Duodenal mucosa (tissue), 2 donors: ENCODE results near the gene TMUB2.
A peak's percentile ranks its signal among the peaks of the same experiment; 100 is the strongest.

Experiments
- H3K27ac ChIP-seq: one replicate; pipeline ENCODE4 v1.7.0; 2013; ENCODE audit warnings: low read depth, low read length
- H3K27me3 ChIP-seq, 2 donors: one replicate each; pipeline ENCODE4 v1.7.0; 2013; ENCODE audit warnings: low read length in 2 of 2, control low read depth in 1 of 2; ENCODE audit not compliant: insufficient read depth in 2 of 2, control insufficient read depth in 1 of 2
- H3K36me3 ChIP-seq, 2 donors: one replicate each; pipeline ENCODE4 v1.7.0; 2013; ENCODE audit warnings: low read length in 2 of 2, control low read depth in 1 of 2; ENCODE audit not compliant: insufficient read depth in 2 of 2, control insufficient read depth in 1 of 2
- H3K4me1 ChIP-seq, 2 donors: one replicate each; pipeline ENCODE4 v1.7.0; 2013; ENCODE audit warnings: low read length in 2 of 2, control low read depth in 1 of 2; ENCODE audit not compliant: insufficient read depth in 2 of 2, control insufficient read depth in 1 of 2
- H3K4me3 ChIP-seq, 2 donors: one replicate each; pipeline ENCODE4 v1.7.0; 2013; ENCODE audit warnings: low read length in 2 of 2, low read depth in 1 of 2
- H3K9ac ChIP-seq, 2 donors: one replicate each; pipeline ENCODE4 v1.7.0; 2013; ENCODE audit warnings: low read length in 2 of 2, low read depth in 1 of 2
- H3K9me3 ChIP-seq, 2 donors: one replicate each; pipeline ENCODE4 v1.7.0; 2013; ENCODE audit warnings: low read length in 2 of 2, control low read depth in 1 of 2; ENCODE audit not compliant: control insufficient read depth in 1 of 2

TMUB2 gene

DNA sequence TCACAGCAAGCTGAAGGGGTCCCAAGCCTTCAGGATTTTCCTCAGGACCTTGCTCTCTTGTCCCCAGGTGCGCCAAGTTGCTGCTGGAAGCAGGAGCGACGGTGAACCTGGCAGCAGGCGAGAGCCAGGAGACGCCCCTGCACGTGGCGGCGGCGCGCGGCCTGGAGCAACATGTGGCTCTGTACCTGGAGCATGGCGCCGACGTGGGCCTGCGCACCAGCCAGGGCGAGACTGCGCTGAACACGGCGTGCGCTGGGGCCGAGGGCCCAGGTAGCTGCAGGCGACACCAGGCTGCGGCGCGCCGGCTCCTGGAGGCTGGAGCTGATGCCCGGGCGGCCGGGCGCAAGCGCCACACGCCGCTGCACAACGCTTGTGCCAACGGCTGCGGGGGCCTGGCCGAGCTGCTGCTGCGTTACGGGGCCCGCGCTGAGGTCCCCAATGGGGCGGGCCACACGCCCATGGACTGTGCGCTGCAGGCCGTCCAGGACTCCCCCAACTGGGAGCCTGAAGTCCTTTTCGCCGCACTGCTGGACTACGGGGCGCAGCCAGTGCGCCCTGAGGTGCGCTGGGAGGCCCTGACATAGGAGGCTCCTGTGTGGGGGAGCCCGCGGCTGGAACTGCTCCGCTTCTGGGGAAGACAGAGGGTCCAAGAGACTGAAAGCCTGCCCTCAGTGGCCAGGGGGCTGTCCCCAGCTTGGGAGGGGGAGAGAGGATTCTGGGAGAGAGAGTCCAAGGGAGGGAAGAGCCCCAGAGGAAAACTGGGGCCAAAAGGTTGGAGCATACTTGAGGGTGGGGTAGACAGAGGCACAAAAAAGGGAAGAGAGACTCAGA lies 9.9 kb upstream of the TMUB2 start:
- Histone ChIP-seq H3K4me3 (no peak overlapping the region), H3K9ac (no peak overlapping the region), H3K27me3 (no peaks in the 10 kb centered on the region), H3K36me3 (peaks cover 6 to 25% of the 10 kb centered on the region in 2 donors), H3K9me3 (no peaks in the 10 kb centered on the region), H3K27ac (no peak overlapping the region), H3K4me1 (no peaks in the 10 kb centered on the region)

DNA sequence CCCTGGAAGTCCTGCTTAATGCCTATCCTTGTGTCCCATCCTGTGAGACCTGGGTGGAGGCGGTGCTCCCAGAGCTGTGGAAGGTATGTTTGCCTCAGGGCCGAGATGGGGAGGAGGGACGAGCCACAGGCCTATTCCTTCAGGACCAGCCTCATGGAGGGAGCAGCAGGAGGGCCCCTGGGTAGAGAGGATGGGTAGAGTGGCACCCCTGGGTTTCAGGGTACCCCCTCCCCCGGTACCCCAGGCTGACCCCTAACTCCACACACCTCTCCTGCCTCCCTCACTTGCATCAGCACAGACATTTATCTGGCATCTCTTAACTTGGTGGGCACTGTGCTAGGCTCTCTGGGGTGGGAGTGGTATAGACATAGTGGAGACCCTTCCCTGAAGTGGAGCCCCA lies 9.1 kb upstream of the TMUB2 start:
- Histone ChIP-seq H3K4me1 (no peaks in the 10 kb centered on the region), H3K9me3 (no peaks in the 10 kb centered on the region), H3K9ac (no peak overlapping the region), H3K36me3 (peaks cover 6 to 31% of the 10 kb centered on the region in 2 donors), H3K4me3 (no peak overlapping the region), H3K27me3 (no peaks in the 10 kb centered on the region), H3K27ac (no peak overlapping the region)

DNA sequence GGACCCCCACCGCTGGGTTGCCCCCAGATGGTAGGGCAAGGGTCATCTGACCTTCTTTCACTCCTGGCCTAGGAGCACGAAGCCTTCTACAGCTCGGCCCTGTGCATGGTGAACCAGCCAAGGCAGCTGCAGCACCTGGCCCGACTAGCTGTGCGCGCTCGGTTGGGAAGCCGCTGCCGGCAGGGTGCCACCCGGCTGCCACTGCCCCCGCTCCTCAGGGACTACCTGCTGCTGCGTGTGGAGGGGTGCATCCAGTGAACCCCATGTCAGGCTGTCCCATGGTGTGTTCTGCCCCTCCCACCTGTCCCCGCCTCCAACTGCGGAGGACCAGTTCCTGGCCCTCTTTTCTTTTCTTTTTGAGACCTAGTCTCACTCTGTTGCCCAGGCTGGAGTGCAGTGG lies 8.6 kb upstream of the TMUB2 start:
- H3K4me3 ChIP-seq: no peak overlapping the region
- H3K9me3 ChIP-seq: no peaks in the 10 kb centered on the region
- no peak overlapping the region for H3K9ac ChIP-seq
- H3K4me1 ChIP-seq: no peaks in the 10 kb centered on the region
- H3K36me3 ChIP-seq: peaks cover 6 to 31% of the 10 kb centered on the region in 2 donors
- no peak overlapping the region for H3K27ac ChIP-seq
- no peaks in the 10 kb centered on the region for H3K27me3 ChIP-seq

DNA sequence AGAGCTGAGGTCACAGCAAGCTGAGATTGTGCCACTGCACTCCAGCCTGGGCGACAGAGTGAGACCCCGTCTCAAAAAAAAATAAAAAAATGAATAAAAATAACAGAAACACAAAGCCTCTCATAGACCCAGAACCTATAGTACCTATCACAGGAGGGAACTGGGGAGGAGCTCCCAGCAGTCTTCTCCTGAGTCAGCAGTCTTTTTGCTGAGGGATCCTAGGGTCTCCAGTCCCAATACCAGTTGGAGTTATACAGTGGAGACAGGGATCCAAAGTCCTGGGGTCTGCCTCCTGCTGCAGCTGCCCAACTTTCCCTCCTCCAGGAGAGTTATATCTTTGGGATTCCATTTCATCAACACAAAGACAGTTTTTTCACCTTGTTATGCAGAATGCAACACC lies 3.7 kb upstream of the TMUB2 start:
- peaks cover 6 to 18% of the 10 kb centered on the region in 2 donors for H3K4me1 ChIP-seq
- no peaks in the 10 kb centered on the region for H3K27me3 ChIP-seq
- H3K4me3 ChIP-seq: no peak overlapping the region
- no peaks in the 10 kb centered on the region for H3K9me3 ChIP-seq
- H3K36me3 ChIP-seq: peaks cover 0 to 21% of the 10 kb centered on the region in 2 donors
- no peak overlapping the region for H3K27ac ChIP-seq
- no peak overlapping the region for H3K9ac ChIP-seq

DNA sequence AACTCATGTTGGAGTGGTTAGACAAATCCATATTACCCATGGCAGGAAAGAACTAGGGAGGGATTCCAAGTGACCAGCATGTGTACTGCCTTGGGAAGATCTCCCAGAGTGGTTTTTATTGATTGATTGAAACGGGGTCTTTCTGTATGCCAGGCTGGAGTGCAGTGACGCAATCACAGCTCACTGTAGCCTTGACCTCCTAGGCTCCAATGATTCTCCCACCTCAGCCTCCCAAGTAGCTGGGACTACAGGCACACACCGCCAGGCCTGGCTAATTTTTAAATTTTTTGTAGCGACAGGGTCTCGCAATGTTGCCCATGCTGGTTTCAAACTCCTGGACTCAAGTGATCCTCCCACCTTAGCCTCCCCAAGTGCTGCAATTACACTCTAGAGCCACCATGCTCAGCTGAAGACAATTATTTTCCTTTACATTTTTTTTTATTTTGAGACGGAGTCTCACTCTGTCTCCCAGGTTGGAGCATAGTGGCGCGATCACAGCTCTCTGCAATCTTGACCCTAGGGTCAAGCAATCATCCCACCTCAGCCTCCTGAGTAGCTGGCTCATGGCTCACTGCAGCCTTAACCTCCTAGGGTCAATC lies 2.5 kb upstream of the TMUB2 start:
- H3K36me3 ChIP-seq: peaks cover 8 to 18% of the 10 kb centered on the region in 2 donors
- H3K4me1 ChIP-seq: peaks cover 13 to 26% of the 10 kb centered on the region in 2 donors
- H3K27me3 ChIP-seq: no peaks in the 10 kb centered on the region
- no peak overlapping the region for H3K9ac ChIP-seq
- no peak overlapping the region for H3K27ac ChIP-seq
- H3K9me3 ChIP-seq: no peaks in the 10 kb centered on the region
- no peak overlapping the region for H3K4me3 ChIP-seq

DNA sequence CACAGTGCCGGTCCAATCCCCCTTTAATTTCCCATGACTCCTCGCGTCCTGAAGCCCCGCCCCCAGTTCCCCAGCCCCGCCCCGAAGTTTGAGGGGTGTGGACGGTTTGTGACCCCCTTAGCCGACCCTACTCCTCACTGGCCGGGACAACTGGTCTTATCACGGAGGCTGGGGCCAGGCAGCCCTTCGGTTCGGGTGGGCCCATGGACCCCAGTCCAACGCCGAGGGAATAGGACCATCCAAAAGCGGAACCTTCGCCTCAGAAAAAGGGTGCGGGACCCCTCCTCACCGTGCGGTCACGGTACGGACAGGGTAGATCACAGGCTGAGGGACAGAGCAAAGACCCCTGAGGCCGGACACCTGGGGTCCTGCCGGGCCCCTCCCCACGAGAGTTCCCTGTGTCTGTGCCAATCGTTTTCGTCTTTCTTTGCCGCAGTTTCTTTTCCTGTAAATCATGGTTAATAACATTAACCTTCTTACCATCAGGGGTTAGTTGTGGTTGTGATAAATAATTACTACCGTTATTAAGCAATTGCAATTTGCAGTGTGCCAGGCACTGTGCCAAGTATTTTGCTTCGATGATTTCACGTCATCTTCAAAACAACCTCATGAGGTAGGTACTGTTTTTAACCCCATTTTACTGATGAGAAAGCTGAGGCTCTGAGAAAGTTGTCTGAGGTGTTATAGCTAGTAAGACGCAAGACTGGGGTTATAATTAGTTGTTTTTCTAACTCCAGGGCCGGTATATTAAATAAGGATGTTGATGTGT lies 543 bp downstream of the TMUB2 start:
- H3K4me3 ChIP-seq: peak overlapping the region; percentile 89 to 95
- H3K27me3 ChIP-seq: no peaks in the 10 kb centered on the region
- peak overlapping the region; percentile 91 for H3K27ac ChIP-seq
- peak overlapping the region; percentile 97 to 99 for H3K9ac ChIP-seq
- no peaks in the 10 kb centered on the region for H3K9me3 ChIP-seq
- peaks cover 16 to 31% of the 10 kb centered on the region in 2 donors for H3K4me1 ChIP-seq
- H3K36me3 ChIP-seq: peaks cover 13 to 21% of the 10 kb centered on the region in 2 donors

DNA sequence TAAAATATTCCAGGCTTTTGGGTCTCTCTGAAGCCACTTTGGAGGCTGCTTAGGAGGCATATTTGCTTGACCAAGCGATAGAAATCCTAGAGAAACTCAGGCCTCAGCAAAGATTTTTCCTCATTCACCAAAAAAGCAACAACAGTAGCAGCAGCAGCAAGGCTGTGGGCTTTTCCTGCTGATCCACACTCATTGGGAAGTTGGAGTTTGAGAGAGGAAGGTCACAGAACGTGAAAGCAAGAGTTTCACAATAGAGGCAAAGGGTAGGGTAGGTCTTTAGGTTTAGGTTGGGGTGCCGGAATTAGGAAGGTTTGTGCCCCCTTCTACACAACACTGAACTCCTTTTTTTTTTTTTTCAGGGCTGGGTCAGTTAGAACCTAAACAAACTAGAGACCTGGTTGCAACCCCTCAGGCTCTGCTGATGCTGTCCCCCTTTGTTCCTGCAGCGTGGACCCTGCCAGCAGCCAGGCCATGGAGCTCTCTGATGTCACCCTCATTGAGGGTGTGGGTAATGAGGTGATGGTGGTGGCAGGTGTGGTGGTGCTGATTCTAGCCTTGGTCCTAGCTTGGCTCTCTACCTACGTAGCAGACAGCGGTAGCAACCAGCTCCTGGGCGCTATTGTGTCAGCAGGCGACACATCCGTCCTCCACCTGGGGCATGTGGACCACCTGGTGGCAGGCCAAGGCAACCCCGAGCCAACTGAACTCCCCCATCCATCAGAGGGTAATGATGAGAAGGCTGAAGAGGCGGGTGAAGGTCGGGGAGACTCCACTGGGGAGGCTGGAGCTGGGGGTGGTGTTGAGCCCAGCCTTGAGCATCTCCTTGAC lies 2.0 kb downstream of the TMUB2 start:
- no peaks in the 10 kb centered on the region for H3K27me3 ChIP-seq
- no peak overlapping the region for H3K27ac ChIP-seq
- no peak overlapping the region for H3K9ac ChIP-seq
- H3K9me3 ChIP-seq: no peaks in the 10 kb centered on the region
- peaks cover 13 to 24% of the 10 kb centered on the region in 2 donors for H3K36me3 ChIP-seq
- H3K4me3 ChIP-seq: no peak overlapping the region
- H3K4me1 ChIP-seq: peaks cover 26 to 38% of the 10 kb centered on the region in 2 donors

DNA sequence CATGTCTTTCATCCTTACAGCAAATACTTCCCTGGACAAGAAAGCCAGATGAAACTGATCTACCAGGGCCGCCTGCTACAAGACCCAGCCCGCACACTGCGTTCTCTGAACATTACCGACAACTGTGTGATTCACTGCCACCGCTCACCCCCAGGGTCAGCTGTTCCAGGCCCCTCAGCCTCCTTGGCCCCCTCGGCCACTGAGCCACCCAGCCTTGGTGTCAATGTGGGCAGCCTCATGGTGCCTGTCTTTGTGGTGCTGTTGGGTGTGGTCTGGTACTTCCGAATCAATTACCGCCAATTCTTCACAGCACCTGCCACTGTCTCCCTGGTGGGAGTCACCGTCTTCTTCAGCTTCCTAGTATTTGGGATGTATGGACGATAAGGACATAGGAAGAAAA lies 3.7 kb downstream of the TMUB2 start:
- H3K27ac ChIP-seq: no peak overlapping the region
- no peak overlapping the region for H3K4me3 ChIP-seq
- peaks cover 30 to 41% of the 10 kb centered on the region in 2 donors for H3K36me3 ChIP-seq
- no peaks in the 10 kb centered on the region for H3K27me3 ChIP-seq
- no peak overlapping the region for H3K9ac ChIP-seq
- peaks cover 26 to 32% of the 10 kb centered on the region in 2 donors for H3K4me1 ChIP-seq
- no peaks in the 10 kb centered on the region for H3K9me3 ChIP-seq

DNA sequence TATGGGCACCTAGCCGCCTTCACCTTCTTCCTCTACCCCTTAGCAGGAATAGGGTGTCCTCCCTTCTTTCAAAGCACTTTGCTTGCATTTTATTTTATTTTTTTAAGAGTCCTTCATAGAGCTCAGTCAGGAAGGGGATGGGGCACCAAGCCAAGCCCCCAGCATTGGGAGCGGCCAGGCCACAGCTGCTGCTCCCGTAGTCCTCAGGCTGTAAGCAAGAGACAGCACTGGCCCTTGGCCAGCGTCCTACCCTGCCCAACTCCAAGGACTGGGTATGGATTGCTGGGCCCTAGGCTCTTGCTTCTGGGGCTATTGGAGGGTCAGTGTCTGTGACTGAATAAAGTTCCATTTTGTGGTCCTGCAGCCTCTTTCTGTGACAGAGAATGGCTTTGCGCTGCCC lies 4.6 kb downstream of the TMUB2 start:
- Histone ChIP-seq H3K4me1 (peaks cover 26 to 28% of the 10 kb centered on the region in 2 donors), H3K36me3 (peaks cover 32 to 45% of the 10 kb centered on the region in 2 donors), H3K9me3 (no peaks in the 10 kb centered on the region), H3K27ac (no peak overlapping the region), H3K27me3 (no peaks in the 10 kb centered on the region), H3K4me3 (no peak overlapping the region), H3K9ac (no peak overlapping the region)
